Upper lobe of right lung (tissue), 1 donor: ENCODE data around the gene STX18. TPM values are rescaled to one million over a fixed set of nuclear protein-coding genes. Genes with fewer than 3 reads are reported as not detected.

ENCODE experiments used
- ATAC-seq: fragments of 200-7000 bp; cut with Tn5 transposase; one replicate; pipeline ENCODE4 v1.9.1; 2020; ENCODE audit warnings: mild to moderate bottlenecking, moderate library complexity
- DNase-seq: peaks from one replicate; pipeline ENCODE4 v3.0.0-alpha.2; 2020
- H3K27ac ChIP-seq: fragments of 200-600 bp; one replicate; pipeline ENCODE4 v1.8.0; 2022
- H3K27me3 ChIP-seq: fragments of 200-600 bp; one replicate; pipeline ENCODE4 v1.8.0; 2022; ENCODE audit warnings: mild to moderate bottlenecking
- H3K36me3 ChIP-seq: fragments of 200-600 bp; one replicate; pipeline ENCODE4 v1.8.0; 2022
- H3K4me1 ChIP-seq: fragments of 200-600 bp; one replicate; pipeline ENCODE4 v1.8.0; 2022
- H3K4me3 ChIP-seq: fragments of 200-600 bp; one replicate; pipeline ENCODE4 v1.8.0; 2022; ENCODE audit warnings: mild to moderate bottlenecking
- H3K9me3 ChIP-seq: fragments of 200-600 bp; one replicate; pipeline ENCODE4 v1.8.0; 2022
- CTCF ChIP-seq: fragments of 200-600 bp; IDR thresholded peaks from one replicate; pipeline ENCODE4 v1.8.0; 2022; ENCODE audit warnings: antibody characterized with exemption
- intact Hi-C: fragments of 100-400 bp; cut with DNase I; formaldehyde crosslinking; loops from one replicate; pipeline ENCODE4 v1.11.0; 2022
- total RNA-seq: library from RNA; stranded (reverse); fragmentation: NEBNext Ultra II Directional; extraction: Animal tissue kit (Norgen Biotek cat#: 25700); gene quantifications from one replicate; pipeline ENCODE4 v1.2.1, GENCODE V29; 2021
- donor health status: DM: no; HTN: yes; CAD: no; lungs with severe emphysema.

The STX18 gene
- total RNA-seq, 1 donor from 2014 or later, result 22.1 TPM

- no peak for ATAC-seq
- intact Hi-C loops, result no loop called here
- H3K27me3 ChIP-seq, result no peaks in the 10 kb centered on the region
- H3K4me1 ChIP-seq, result no peaks in the 10 kb centered on the region
- no peak overlapping the region for H3K27ac ChIP-seq
- H3K36me3 ChIP-seq, result peaks cover 41% of the 10 kb centered on the region
- H3K4me3 ChIP-seq, result no peak overlapping the region
- TF ChIP-seq CTCF, result no peak
- DNase-seq, result no peak
- H3K9me3 ChIP-seq, result no peaks in the 10 kb centered on the region
These were observed 81.1 kb downstream of the STX18 start for GRCh38 chr4:4460759-4461158.

GRCh38 chr4:4459181-4459580 lies 82.7 kb downstream of the STX18 start:
- Histone ChIP-seq H3K27ac (no peak overlapping the region), H3K4me1 (no peaks in the 10 kb centered on the region), H3K9me3 (no peaks in the 10 kb centered on the region), H3K4me3 (no peak overlapping the region), H3K36me3 (peaks cover 48% of the 10 kb centered on the region), H3K27me3 (no peaks in the 10 kb centered on the region)
- intact Hi-C loops, result no loop called here
- no peak for TF ChIP-seq CTCF
- no peak for DNase-seq
- ATAC-seq, result no peak

- intact Hi-C loops, result no loop called here
- ATAC-seq (no peak), DNase-seq (no peak)
- H3K27me3 ChIP-seq, result no peaks in the 10 kb centered on the region
- no peak overlapping the region for H3K27ac ChIP-seq
- H3K4me3 ChIP-seq, result no peak overlapping the region
- no peaks in the 10 kb centered on the region for H3K4me1 ChIP-seq
- no peak for TF ChIP-seq CTCF
- H3K9me3 ChIP-seq, result no peaks in the 10 kb centered on the region
- H3K36me3 ChIP-seq, result peaks cover 60% of the 10 kb centered on the region
These were observed 83.9 kb downstream of the STX18 start for GRCh38 chr4:4457803-4458553.

- Histone ChIP-seq H3K27ac (no peak overlapping the region), H3K27me3 (no peaks in the 10 kb centered on the region), H3K4me3 (no peak overlapping the region), H3K9me3 (no peaks in the 10 kb centered on the region), H3K36me3 (peaks cover 69% of the 10 kb centered on the region), H3K4me1 (no peaks in the 10 kb centered on the region)
- ATAC-seq (no peak), DNase-seq (no peak)
- no peak for TF ChIP-seq CTCF
- intact Hi-C loops, result no loop called here
These were observed 84.9 kb downstream of the STX18 start for GRCh38 chr4:4456816-4457578.

GRCh38 chr4:4456351-4456750 lies 85.5 kb downstream of the STX18 start:
- H3K4me1 ChIP-seq, result no peaks in the 10 kb centered on the region
- H3K36me3 ChIP-seq, result peaks cover 73% of the 10 kb centered on the region
- no peak for TF ChIP-seq CTCF
- H3K9me3 ChIP-seq, result no peaks in the 10 kb centered on the region
- no peak overlapping the region for H3K4me3 ChIP-seq
- no peak for ATAC-seq
- H3K27me3 ChIP-seq, result no peaks in the 10 kb centered on the region
- no peak overlapping the region for H3K27ac ChIP-seq
- DNase-seq, result no peak
- intact Hi-C loops, result no loop called here
